OCI-LY1 (cell line): ENCODE measurements around the gene IFITM2.

Source experiments
- H2AFZ ChIP-seq: fragments of 200-600 bp; sonication (generic), shearing (Covaris generic); 2 replicates; pipeline ENCODE4 v1.6.0; 2014; ENCODE audit warnings: antibody characterized with exemption, mild to moderate bottlenecking, low read length
- H3F3A ChIP-seq: fragments of 200-600 bp; sonication (generic), shearing (Covaris generic); 2 replicates; pipeline ENCODE4 v1.6.0; 2014; ENCODE audit warnings: mild to moderate bottlenecking, antibody characterized with exemption, low read length, moderate library complexity; ENCODE audit not compliant: insufficient read depth
- H3K27ac ChIP-seq: fragments of 200-600 bp; sonication (generic); 2 replicates; pipeline ENCODE4 v1.5.1; 2014; ENCODE audit warnings: low read length, mixed run types, mild to moderate bottlenecking, low read depth; ENCODE audit not compliant: poor library complexity, severe bottlenecking
- H3K27me3 ChIP-seq: fragments of 200-600 bp; sonication (generic); 2 replicates; pipeline ENCODE4 v1.6.0; 2014; ENCODE audit warnings: antibody characterized with exemption, mild to moderate bottlenecking, low read length, moderate library complexity; ENCODE audit not compliant: insufficient read depth
- H3K36me3 ChIP-seq: fragments of 200-600 bp; sonication (generic); 2 replicates; pipeline ENCODE4 v1.6.1; 2014; ENCODE audit warnings: mild to moderate bottlenecking, antibody characterized with exemption, low read length, moderate library complexity, mixed read lengths; ENCODE audit not compliant: insufficient read depth
- H3K4me1 ChIP-seq: fragments of 200-600 bp; sonication (generic); 2 replicates; pipeline ENCODE4 v1.5.1; 2014; ENCODE audit warnings: mild to moderate bottlenecking, low read length, moderate library complexity; ENCODE audit not compliant: insufficient read depth, severe bottlenecking
- H3K4me2 ChIP-seq: fragments of 200-600 bp; sonication (generic), shearing (Covaris generic); 2 replicates; pipeline ENCODE4 v1.6.1; 2014; ENCODE audit warnings: low read length
- H3K4me3 ChIP-seq: fragments of 200-600 bp; sonication (generic); 2 replicates; pipeline ENCODE4 v1.5.1; 2014; ENCODE audit warnings: low read length, low read depth, mild to moderate bottlenecking, mixed read lengths; ENCODE audit not compliant: poor library complexity, severe bottlenecking
- H3K79me2 ChIP-seq: fragments of 200-600 bp; shearing (Covaris generic); 2 replicates; pipeline ENCODE4 v1.6.1; 2016; ENCODE audit warnings: mixed run types, low read length, mixed read lengths; ENCODE audit not compliant: insufficient read depth
- H3K9ac ChIP-seq: fragments of 200-600 bp; sonication (generic), shearing (Covaris generic); 2 replicates; pipeline ENCODE4 v1.6.1; 2014; ENCODE audit warnings: mild to moderate bottlenecking, low read length, mixed read lengths
- H3K9me2 ChIP-seq: fragments of 200-600 bp; sonication (generic), shearing (Covaris generic); 2 replicates; pipeline ENCODE4 v1.6.1; 2014; ENCODE audit warnings: low read depth, mild to moderate bottlenecking, low read length, mixed read lengths
- H3K9me3 ChIP-seq: fragments of 200-600 bp; shearing (Covaris generic); 2 replicates; pipeline ENCODE4 v1.6.1; 2014; ENCODE audit warnings: low read length, mixed read lengths
- H4K20me1 ChIP-seq: fragments of 200-600 bp; sonication (generic), shearing (Covaris generic); 2 replicates; pipeline ENCODE4 v1.6.0; 2016; ENCODE audit warnings: mild to moderate bottlenecking, low read length; ENCODE audit not compliant: insufficient read depth
- EZH2 ChIP-seq: fragments of 200-600 bp; sonication (generic), shearing (Covaris generic); IDR thresholded peaks from 2 replicates; pipeline ENCODE4 v1.8.0; 2017; ENCODE audit warnings: borderline replicate concordance, mixed run types, mild to moderate bottlenecking, antibody characterized with exemption, low read length, moderate library complexity, mixed read lengths
- TF ChIP-seq, protein P1 (sequence below): fragments of 200-600 bp; sonication (generic), shearing (Covaris generic); IDR thresholded peaks from 2 replicates; pipeline ENCODE4 v1.5.1; 2017; ENCODE audit warnings: mild to moderate bottlenecking, antibody characterized with exemption, low read length, moderate library complexity, mixed read lengths

IFITM2 gene

DNA sequence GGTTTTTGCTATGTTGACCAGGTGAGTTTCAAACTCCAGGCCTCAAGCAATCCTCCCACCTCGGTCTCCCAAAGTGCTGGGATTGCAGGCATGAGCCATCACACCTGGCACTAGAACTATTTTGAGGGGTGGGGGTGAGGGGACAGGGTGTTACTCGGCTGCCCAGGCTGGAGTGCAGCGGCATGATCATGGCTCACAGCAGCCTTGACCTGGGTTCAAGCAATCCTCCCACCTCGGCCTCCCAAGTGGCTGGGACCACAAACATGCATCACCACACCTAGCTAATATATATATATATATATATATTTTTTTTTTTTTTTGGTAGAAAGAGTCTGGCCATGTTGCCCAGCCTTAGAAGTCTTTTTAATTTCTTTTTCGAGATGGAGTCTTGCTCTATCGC, 30.1 kb downstream of the IFITM2 start:
- Histone ChIP-seq H3K9ac (no peak overlapping the region), H3K27me3 (peaks cover 2% of the 10 kb centered on the region; the same call in 1 of the 2 replicates), H3K4me3 (no peak overlapping the region), H3K4me1 (peaks cover 31% of the 10 kb centered on the region), H3F3A (no peaks in the 10 kb centered on the region), H3K4me2 (no peak overlapping the region), H3K9me2 (no peaks in the 10 kb centered on the region), H3K79me2 (no peaks in the 10 kb centered on the region), H3K36me3 (peaks cover 5% of the 10 kb centered on the region; the same call in 1 of the 2 replicates), H3K27ac (no peak overlapping the region), H4K20me1 (no peaks in the 10 kb centered on the region), H2AFZ (no peak overlapping the region), H3K9me3 (peaks cover 5% of the 10 kb centered on the region; the same call in 1 of the 2 replicates)
- TF ChIP-seq, protein P1, sequence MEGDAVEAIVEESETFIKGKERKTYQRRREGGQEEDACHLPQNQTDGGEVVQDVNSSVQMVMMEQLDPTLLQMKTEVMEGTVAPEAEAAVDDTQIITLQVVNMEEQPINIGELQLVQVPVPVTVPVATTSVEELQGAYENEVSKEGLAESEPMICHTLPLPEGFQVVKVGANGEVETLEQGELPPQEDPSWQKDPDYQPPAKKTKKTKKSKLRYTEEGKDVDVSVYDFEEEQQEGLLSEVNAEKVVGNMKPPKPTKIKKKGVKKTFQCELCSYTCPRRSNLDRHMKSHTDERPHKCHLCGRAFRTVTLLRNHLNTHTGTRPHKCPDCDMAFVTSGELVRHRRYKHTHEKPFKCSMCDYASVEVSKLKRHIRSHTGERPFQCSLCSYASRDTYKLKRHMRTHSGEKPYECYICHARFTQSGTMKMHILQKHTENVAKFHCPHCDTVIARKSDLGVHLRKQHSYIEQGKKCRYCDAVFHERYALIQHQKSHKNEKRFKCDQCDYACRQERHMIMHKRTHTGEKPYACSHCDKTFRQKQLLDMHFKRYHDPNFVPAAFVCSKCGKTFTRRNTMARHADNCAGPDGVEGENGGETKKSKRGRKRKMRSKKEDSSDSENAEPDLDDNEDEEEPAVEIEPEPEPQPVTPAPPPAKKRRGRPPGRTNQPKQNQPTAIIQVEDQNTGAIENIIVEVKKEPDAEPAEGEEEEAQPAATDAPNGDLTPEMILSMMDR, result no peak
- no peak for TF ChIP-seq EZH2

- TF ChIP-seq, protein P1, result no peak
- no peaks in the 10 kb centered on the region for H3K9me3 ChIP-seq
- H3K27me3 ChIP-seq, result no peaks in the 10 kb centered on the region
- peaks cover 31% of the 10 kb centered on the region for H3K4me1 ChIP-seq
- H3K4me3 ChIP-seq, result no peak overlapping the region
- H3F3A ChIP-seq, result no peaks in the 10 kb centered on the region
- no peaks in the 10 kb centered on the region for H3K36me3 ChIP-seq
- H3K9ac ChIP-seq, result no peak overlapping the region
- no peak overlapping the region for H3K4me2 ChIP-seq
- H4K20me1 ChIP-seq, result no peaks in the 10 kb centered on the region
- H2AFZ ChIP-seq, result no peak overlapping the region
- H3K9me2 ChIP-seq, result no peaks in the 10 kb centered on the region
- H3K79me2 ChIP-seq, result no peaks in the 10 kb centered on the region
- no peak overlapping the region for H3K27ac ChIP-seq
These were observed 32.3 kb downstream of the IFITM2 start for GRCh38 chr11:339963-340362.

DNA sequence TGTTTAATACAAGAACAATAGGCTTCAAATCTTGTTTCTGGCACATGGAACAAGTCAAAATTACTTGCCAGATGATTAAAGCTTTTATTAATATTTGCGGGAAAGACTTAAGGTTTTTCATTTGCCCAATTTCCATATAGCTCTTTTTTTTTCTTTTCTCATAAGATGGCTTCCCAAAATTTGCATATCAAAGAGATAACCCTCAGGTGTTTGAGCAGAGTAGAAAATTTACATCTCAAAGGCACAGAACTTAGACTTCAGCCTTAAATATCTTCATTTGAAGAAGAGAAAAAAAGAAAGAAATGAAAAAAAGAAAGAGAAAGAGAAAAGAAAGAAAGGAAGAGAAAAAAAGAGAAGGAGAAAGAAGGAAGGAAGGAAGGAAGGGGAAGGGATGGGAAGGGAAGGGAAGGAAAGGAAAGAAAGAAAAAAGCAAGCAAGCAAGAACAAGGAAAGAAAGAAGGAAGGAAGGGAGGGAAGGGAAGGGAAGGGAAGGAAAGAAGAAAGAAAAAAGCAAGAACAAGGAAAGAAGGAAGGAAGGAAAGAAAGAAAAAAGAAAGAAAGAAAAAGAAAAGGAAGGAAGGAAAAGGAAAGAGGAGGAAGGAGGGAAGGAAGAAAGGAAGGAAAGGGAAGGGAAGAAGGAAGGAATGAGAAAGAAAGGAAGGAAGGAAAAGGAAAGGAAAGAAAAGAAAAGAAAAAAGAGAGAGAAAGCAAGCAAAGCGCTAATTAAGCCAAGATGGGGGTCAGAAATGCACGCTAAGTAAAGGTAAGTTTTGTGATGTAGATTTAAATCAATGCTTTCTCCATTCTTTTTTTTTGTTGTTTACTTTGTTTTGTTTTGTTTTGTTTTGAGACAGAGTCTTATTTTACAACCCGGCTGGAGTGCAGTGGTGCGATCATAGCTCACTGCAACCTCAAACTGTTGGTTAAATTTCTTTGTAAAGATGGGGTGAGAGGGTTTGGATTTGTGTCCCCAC, 33.2 kb downstream of the IFITM2 start:
- H3K9ac ChIP-seq, result no peak overlapping the region
- H3K4me3 ChIP-seq, result no peak overlapping the region
- H3K4me1 ChIP-seq, result peaks cover 31% of the 10 kb centered on the region
- 0 out of 2 replicates have a peak, but pooled peaks cover 4% of the 10 kb centered on the region for H3K27me3 ChIP-seq
- H3K4me2 ChIP-seq, result peak overlapping the region; percentile 10; the same call in 1 of the 2 replicates
- no peaks in the 10 kb centered on the region for H3K36me3 ChIP-seq
- no peaks in the 10 kb centered on the region for H3K9me3 ChIP-seq
- TF ChIP-seq, protein P1, result no peak
- no peak for TF ChIP-seq EZH2
- H3K27ac ChIP-seq, result peak overlapping the region; percentile 32
- no peak overlapping the region for H2AFZ ChIP-seq
- H4K20me1 ChIP-seq, result no peaks in the 10 kb centered on the region
- H3K79me2 ChIP-seq, result no peaks in the 10 kb centered on the region
- no peaks in the 10 kb centered on the region for H3F3A ChIP-seq
- no peaks in the 10 kb centered on the region for H3K9me2 ChIP-seq
